Measurements from ENCODE around the gene ST6GALNAC3.
"Not testable (repeated sequence)": the region's sequence is repeated elsewhere in the genome, so short reads cannot be mapped to it uniquely, and the experiment has no call there.

The ST6GALNAC3 gene

DNA sequence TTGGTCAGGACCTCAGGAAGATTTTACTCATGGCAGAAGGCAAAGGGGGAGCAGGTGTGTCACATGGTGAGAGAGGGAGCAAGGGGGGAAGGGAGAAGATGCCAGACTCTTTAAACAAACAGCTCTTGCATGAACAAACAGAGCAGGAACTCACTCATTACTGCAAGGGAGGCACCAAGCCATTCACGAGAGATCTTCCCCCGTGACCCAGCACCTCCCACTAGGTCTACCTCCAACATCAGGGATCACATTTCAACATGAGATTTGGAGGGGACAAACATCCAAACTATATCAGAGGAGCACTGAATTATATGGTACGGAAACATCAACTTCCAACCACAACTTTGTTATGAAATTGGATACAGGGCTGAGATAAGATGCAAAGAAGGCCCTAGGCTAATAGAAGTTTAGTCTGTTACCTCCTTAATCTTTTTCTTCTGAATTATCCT is 164.9 kb downstream of the ST6GALNAC3 start:
- TF ChIP-seq, protein P1, sequence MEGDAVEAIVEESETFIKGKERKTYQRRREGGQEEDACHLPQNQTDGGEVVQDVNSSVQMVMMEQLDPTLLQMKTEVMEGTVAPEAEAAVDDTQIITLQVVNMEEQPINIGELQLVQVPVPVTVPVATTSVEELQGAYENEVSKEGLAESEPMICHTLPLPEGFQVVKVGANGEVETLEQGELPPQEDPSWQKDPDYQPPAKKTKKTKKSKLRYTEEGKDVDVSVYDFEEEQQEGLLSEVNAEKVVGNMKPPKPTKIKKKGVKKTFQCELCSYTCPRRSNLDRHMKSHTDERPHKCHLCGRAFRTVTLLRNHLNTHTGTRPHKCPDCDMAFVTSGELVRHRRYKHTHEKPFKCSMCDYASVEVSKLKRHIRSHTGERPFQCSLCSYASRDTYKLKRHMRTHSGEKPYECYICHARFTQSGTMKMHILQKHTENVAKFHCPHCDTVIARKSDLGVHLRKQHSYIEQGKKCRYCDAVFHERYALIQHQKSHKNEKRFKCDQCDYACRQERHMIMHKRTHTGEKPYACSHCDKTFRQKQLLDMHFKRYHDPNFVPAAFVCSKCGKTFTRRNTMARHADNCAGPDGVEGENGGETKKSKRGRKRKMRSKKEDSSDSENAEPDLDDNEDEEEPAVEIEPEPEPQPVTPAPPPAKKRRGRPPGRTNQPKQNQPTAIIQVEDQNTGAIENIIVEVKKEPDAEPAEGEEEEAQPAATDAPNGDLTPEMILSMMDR (IDR thresholded peaks at IDR 0.05; ENCODE audit: borderline replicate concordance, control extremely low read depth, extremely low read depth, insufficient read depth, missing control alignments) = no peak
- in situ Hi-C loops (cut with MboI; ENCODE audit: low sequenced_read_pairs, unreplicated experiment) = no loop called here
- no peak for DNase-seq (ENCODE audit: low spot score)

DNA sequence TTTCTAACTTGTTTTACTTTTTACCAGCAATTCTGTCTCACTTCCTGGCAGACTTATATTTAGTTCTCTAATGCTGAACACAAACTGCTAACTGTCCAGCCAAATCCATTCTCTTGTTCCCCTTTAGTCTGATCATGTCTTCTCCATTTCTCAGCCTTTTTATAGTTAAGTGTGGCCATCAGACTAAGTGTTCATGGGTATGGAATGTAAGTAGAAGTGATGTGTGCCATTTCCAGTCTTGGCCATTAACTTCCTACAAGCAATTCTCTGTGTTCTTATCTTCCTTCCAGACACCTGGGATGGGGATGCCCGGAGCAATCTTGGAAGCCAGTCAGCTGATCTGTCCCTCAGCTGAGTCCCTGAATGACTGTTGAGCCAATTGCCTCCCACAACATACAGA is 165.8 kb downstream of the ST6GALNAC3 start:
- DNase-seq (ENCODE audit: low spot score) = no peak
- in situ Hi-C loops (cut with MboI; ENCODE audit: low sequenced_read_pairs, unreplicated experiment) = no loop called here
- TF ChIP-seq, protein P1 (IDR thresholded peaks at IDR 0.05; ENCODE audit: borderline replicate concordance, control extremely low read depth, extremely low read depth, insufficient read depth, missing control alignments) = no peak

DNA sequence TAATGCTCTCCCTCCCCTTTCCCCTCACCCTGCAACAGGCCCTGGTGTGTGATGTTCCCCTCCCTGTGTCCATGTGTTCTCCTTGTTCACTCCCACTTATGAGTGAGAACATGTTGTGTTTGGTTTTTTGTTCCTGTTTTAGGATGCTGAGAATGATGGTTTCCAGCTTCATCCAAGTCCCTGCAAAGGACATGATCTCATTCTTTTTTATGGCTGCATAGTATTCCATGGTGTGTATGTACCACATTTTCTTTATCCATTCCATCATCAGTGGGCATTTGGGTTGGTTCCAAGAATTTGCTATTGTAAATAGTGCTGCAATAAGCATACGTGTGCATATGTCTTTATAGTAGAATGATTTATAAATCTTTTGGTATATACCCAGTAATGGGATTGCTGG is 168.0 kb downstream of the ST6GALNAC3 start:
- DNase-seq (ENCODE audit: low spot score); in situ Hi-C loops (cut with MboI; ENCODE audit: low sequenced_read_pairs, unreplicated experiment): not testable (repeated sequence)

DNA sequence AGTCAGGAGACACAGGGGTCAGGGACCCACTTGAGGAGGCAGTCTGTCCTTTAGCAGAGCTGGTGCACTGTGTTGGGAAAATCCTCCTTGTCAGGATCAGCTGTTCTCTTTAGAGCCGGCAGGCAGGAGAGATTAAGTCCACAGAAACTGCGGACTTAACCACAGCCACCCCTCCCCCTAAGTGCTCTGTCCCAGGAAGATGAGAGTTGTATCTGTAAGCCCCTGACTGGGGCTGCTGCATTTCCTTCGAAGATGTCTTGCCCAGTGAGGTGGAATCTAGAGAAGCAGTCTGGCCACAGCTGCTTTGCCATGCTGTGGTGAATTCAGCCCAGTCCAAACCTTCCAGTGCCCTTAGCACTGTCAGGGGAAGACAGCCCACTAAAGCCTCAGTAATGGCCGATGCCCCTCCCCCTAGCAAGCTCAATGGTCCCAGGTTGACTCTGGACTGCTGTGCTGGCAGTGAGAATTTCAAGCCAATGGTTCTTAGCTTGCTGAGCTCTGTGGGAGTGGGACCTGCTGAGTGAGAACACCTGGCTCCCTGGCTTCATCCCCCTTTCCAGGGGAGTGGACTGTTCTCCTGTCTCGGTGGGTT is 172.8 kb downstream of the ST6GALNAC3 start:
- DNase-seq (ENCODE audit: low spot score) = no peak
- TF ChIP-seq, protein P1 (IDR thresholded peaks at IDR 0.05; ENCODE audit: borderline replicate concordance, control extremely low read depth, extremely low read depth, insufficient read depth, missing control alignments) = no peak
- in situ Hi-C loops (cut with MboI; ENCODE audit: low sequenced_read_pairs, unreplicated experiment) = no loop called here

DNA sequence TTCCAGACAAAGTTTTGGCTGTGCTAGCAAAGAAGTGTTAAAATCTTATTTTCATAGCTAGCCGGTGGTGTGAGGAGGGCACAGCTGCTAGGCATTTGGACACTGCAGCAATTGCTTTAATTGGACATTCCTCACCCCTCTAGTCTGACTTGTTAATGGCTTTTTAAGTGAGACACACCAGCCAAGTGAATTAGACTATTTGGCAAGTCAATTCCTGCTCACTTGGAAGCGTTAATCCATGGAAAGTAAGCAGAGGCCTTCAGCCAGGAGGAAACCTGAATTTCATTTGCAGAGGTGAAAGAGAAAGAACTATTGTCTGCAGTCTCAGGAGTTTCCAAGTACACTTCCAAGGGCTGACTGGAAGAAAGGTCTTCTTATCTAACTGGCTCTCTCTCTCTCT is 175.7 kb downstream of the ST6GALNAC3 start:
- TF ChIP-seq, protein P1 (IDR thresholded peaks at IDR 0.05; ENCODE audit: borderline replicate concordance, control extremely low read depth, extremely low read depth, insufficient read depth, missing control alignments) = no peak
- in situ Hi-C loops (cut with MboI; ENCODE audit: low sequenced_read_pairs, unreplicated experiment) = no loop called here
- DNase-seq (ENCODE audit: low spot score) = no peak

DNA sequence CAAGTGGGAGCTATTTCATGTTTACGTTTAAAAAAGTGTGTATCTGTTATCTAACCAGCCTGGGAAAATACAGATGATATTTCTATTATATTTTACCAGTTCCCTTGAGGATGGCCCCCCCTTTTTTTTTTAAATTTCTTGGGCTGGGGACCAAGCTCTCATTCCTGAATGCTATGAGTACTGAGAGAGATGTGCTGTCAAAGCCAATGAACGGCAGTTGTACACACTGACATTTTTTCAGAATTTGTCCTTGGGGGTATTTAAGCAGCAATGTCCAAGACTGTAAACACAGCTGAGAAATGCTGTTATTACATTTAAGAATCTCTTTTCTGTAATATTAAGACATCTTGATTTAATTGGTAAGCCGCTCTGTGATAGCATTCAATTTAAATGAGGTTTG is 177.9 kb downstream of the ST6GALNAC3 start:
- in situ Hi-C loops (cut with MboI; ENCODE audit: low sequenced_read_pairs, unreplicated experiment) = no loop called here

More for the DNA sequence above, 177.9 kb downstream of the ST6GALNAC3 start:
- DNase-seq (ENCODE audit: low spot score) = no peak
- TF ChIP-seq, protein P1 (IDR thresholded peaks at IDR 0.05; ENCODE audit: borderline replicate concordance, control extremely low read depth, extremely low read depth, insufficient read depth, missing control alignments) = no peak
